ENCODE measurements around the gene NAA16. TPM values are rescaled to one million over a fixed set of nuclear protein-coding genes. Genes with fewer than 3 reads are reported as not detected.

NAA16 gene
- total and polyA plus RNA-seq, 10 of the 15 experiments (the other 5 are each of a cell fraction or from before 2014, with no cell fraction given): 5.4 to 18.5 (median 13.2) TPM

GRCh38 chr13:41271456-41272285 is 39.4 kb upstream of the NAA16 start:
- ATAC-seq: peak; percentile 82

More at GRCh38 chr13:41271456-41272285, 39.4 kb upstream of the NAA16 start:
- peaks cover 4% of the 10 kb centered on the region for H3K9me3 ChIP-seq (replicated peaks; ENCODE audit: control insufficient read depth, insufficient read depth, low read length)
- H3K4me1 ChIP-seq (ENCODE audit: control insufficient read depth, insufficient read depth, low read length): peaks cover 11% of the 10 kb centered on the region
- peak overlapping the region; percentile 44; the same call in 1 of the 2 replicates for H3K4me2 ChIP-seq (ENCODE audit: control insufficient read depth, insufficient read depth)
- FAIRE-seq: peak; percentile 7
- peak; percentile 16 for DNase-seq (ENCODE audit: low read depth, low spot score)
- SMC1A ChIA-PET (ENCODE audit: uncharacterized antibody, unreplicated experiment): interaction anchor here (0.7 to 1.7 kb wide), 3 partner anchors 9 to 44 kb away, joined by 3 to 7 read pairs (median 3); partner anchors contain the start of gene MTRF1
- H3K4me3 ChIP-seq: no peak overlapping the region
- intact Hi-C loops (cut with micrococcal nuclease; ENCODE audit: unreplicated experiment): no loop called here
- no peaks in the 10 kb centered on the region for H4K20me1 ChIP-seq (ENCODE audit: control insufficient read depth, insufficient read depth)
- TF ChIP-seq IKZF1 (conservative IDR thresholded peaks at IDR 0.05): 0 out of 2 replicates have a peak, but pooled peaks have one; percentile 23
- peak; percentile 22; the same call in 1 of the 2 replicates for TF ChIP-seq NR2F1 (conservative IDR thresholded peaks at IDR 0.05)
- TF ChIP-seq EZH2 (IDR thresholded peaks at IDR 0.05; ENCODE audit: borderline replicate concordance, control insufficient read depth, low read depth, low read length): no peak
- TF ChIP-seq STAT3 (IDR thresholded peaks at IDR 0.05; ENCODE audit: low read depth, low read length): no peak
- no peak for TF ChIP-seq MTA2 (IDR thresholded peaks at IDR 0.05; ENCODE audit: low read depth)
- 0 out of 2 replicates have a peak, but pooled peaks have one; percentile 8 for TF ChIP-seq RUNX3 (IDR thresholded peaks at IDR 0.05; ENCODE audit: low read length)
- TF ChIP-seq CTCF (IDR thresholded peaks at IDR 0.05 in 2 of 3, conservative IDR thresholded peaks at IDR 0.05 in 1 of 3; ENCODE audit: control insufficient read depth in 2 of 3, extremely low read depth in 1 of 3, insufficient read depth in 1 of 3, low read depth in 3 of 3, low read length in 3 of 3): no peak
- no peak for TF ChIP-seq STAT1 (conservative IDR thresholded peaks at IDR 0.05)
- POLR2A ChIA-PET: interaction anchor here (0.6 kb wide), 1 partner anchor 215 kb away, joined by 5 read pairs; no protein-coding TSS in a partner anchor
- WGBS (ENCODE audit: insufficient coverage, insufficient replicate concordance, low lambda C conversion rate, missing lambda C conversion rate): 28% methylated on average over 6 of the region's 6 CpGs
- H3K79me2 ChIP-seq (ENCODE audit: control insufficient read depth, insufficient read depth, low read length): no peaks in the 10 kb centered on the region
- BruUV-seq (replicated peaks): no TSS peak
- RAD21 ChIA-PET (ENCODE audit: unreplicated experiment): interaction anchor here (1.1 kb wide), 1 partner anchor 9 kb away, joined by 3 read pairs; no protein-coding TSS in a partner anchor
- no peaks in the 10 kb centered on the region for H3K36me3 ChIP-seq (ENCODE audit: control insufficient read depth in 2 of 2, insufficient read depth in 2 of 2, low read length in 1 of 2)
- no peaks in the 10 kb centered on the region for H3K27me3 ChIP-seq (replicated peaks in 1 of 2; ENCODE audit: control insufficient read depth in 2 of 2, insufficient read depth in 2 of 2, low read length in 1 of 2)
- CTCF ChIA-PET: interaction anchor here (1.6 kb wide), 1 partner anchor 9 kb away, joined by 3 read pairs; the partner anchor contains the start of gene MTRF1
- peak overlapping the region; percentile 85 for H2AFZ ChIP-seq (ENCODE audit: control insufficient read depth, low read depth, low read length)
- H3K27ac ChIP-seq (ENCODE audit: control insufficient read depth, insufficient read depth): peak overlapping the region; percentile 56
- in situ Hi-C loops (cut with MboI): no loop called here
- H3K9ac ChIP-seq (ENCODE audit: control insufficient read depth, insufficient read depth, low read length): no peak overlapping the region; the same call in 1 of the 2 replicates

Measured in GM12878 (cell line).